K562 (cell line): ENCODE results near the gene CD320. TPM values are rescaled to one million over a fixed set of nuclear protein-coding genes. Genes with fewer than 3 reads are reported as not detected.

Experiments used
- ATF7 ChIP-seq: fragments of 450-650 bp; IDR thresholded peaks from 2 replicates; pipeline ENCODE4 v1.7.1; 2014; ENCODE audit warnings: mild to moderate bottlenecking, moderate library complexity
- BHLHE40 ChIP-seq: IDR thresholded peaks from 2 replicates; pipeline ENCODE4 v1.6.1; 2011; ENCODE audit warnings: low read length, improper control_type of control experiment
- BMI1 ChIP-seq: fragments of 150-350 bp; IDR thresholded peaks from 2 replicates; pipeline ENCODE4 v1.6.1; 2014; ENCODE audit warnings: low read length
- DMBX1 ChIP-seq: fragments of 250-450 bp; sonication (Bioruptor Pico); IDR thresholded peaks from 2 replicates; pipeline ENCODE4 v1.8.0; 2022; ENCODE audit warnings: inconsistent platforms, mild to moderate bottlenecking, moderate library complexity, borderline replicate concordance
- HMGN3 ChIP-seq: IDR thresholded peaks from 2 replicates; pipeline ENCODE4 v1.6.1; 2011; ENCODE audit warnings: borderline replicate concordance, low read depth, mild to moderate bottlenecking, mixed read lengths, low read length; ENCODE audit not compliant: insufficient read length; ENCODE audit errors: extremely low read depth
- HNRNPLL ChIP-seq: fragments of 200-400 bp; formaldehyde crosslinking; IDR thresholded peaks from 2 replicates; pipeline ENCODE4 v1.6.1; 2017; ENCODE audit warnings: low read length, low read depth, mild to moderate bottlenecking; ENCODE audit not compliant: poor library complexity, severe bottlenecking
- MAZ ChIP-seq, 2 experiments: fragments of 450-650 bp in 1 of 2; sonication (generic) in 1 of 2; formaldehyde crosslinking; IDR thresholded peaks in 1 of 2; conservative IDR thresholded peaks in 1 of 2; 2 replicates each; pipeline versions ENCODE4 v1.4.0 to v1.5.0; 2020; ENCODE audit warnings: mild to moderate bottlenecking in 1 of 2, missing genetic modification reagents in 1 of 2
- MYNN ChIP-seq, 2 experiments: sonication (generic); formaldehyde crosslinking in 1 of 2; IDR thresholded peaks; 2 replicates each; pipeline versions ENCODE4 v1.5.0 to v1.6.1; 2016 to 2020; ENCODE audit warnings: antibody characterized with exemption in 1 of 2, missing genetic modification reagents in 1 of 2
- NFE2 ChIP-seq: IDR thresholded peaks from 2 replicates; pipeline ENCODE4 v1.6.1; 2014; ENCODE audit warnings: antibody characterized with exemption, low read depth
- NR4A1 ChIP-seq, 2 experiments: fragments of 250-450 bp in 1 of 2; fragments of 450-650 bp in 1 of 2; sonication (Bioruptor Pico) in 1 of 2; IDR thresholded peaks; 2 replicates each; pipeline versions ENCODE4 v1.4.0 to v1.6.1; 2016 to 2020; ENCODE audit warnings: mild to moderate bottlenecking in 2 of 2, missing compliant biosample characterization in 1 of 2, missing genetic modification characterization in 1 of 2, moderate library complexity in 1 of 2
- XRCC3 ChIP-seq: fragments of 450-650 bp; IDR thresholded peaks from 2 replicates; pipeline ENCODE4 v1.6.1; 2017; ENCODE audit warnings: mild to moderate bottlenecking, moderate library complexity
- ZBTB26 ChIP-seq: fragments of 450-650 bp; formaldehyde crosslinking; IDR thresholded peaks from 2 replicates; pipeline ENCODE4 v1.4.0; 2022; ENCODE audit warnings: missing genetic modification characterization
- ZNF184 ChIP-seq: sonication (generic); formaldehyde crosslinking; IDR thresholded peaks from 2 replicates; pipeline ENCODE4 v1.5.0; 2020; ENCODE audit warnings: missing genetic modification reagents
- ZNF444 ChIP-seq: fragments of 250-450 bp; sonication (Bioruptor Pico); IDR thresholded peaks from 2 replicates; pipeline ENCODE4 v1.4.0; 2020; ENCODE audit warnings: mild to moderate bottlenecking, moderate library complexity
- ZNF699 ChIP-seq: fragments of 250-450 bp; sonication (Bioruptor Pico); IDR thresholded peaks from 2 replicates; pipeline ENCODE4 v1.8.0; 2021; ENCODE audit warnings: mild to moderate bottlenecking, moderate library complexity; ENCODE audit not compliant: insufficient replicate concordance
- ZNF785 ChIP-seq: fragments of 250-450 bp; sonication (Bioruptor Pico); IDR thresholded peaks from 2 replicates; pipeline ENCODE4 v1.4.0; 2020; ENCODE audit warnings: mild to moderate bottlenecking
- polyA plus RNA-seq, 8 experiments: library from polyadenylated mRNA; depleted of rRNA in 4 of 8; stranded (reverse) in 5 of 8; unstranded in 3 of 8; fragments of >200 nt; fragmentation: Nextera tagmentation in 2 of 8; fragmentation: Illumina TruSeq in 1 of 8; extraction: Ambion mirVana in 2 of 8; extraction: Trizol in 1 of 8; gene quantifications; 2 replicates each; pipeline versions ENCODE4 v1.2.1 to v1.2.3, GENCODE V29; 2011 to 2014; ENCODE audit warnings: inconsistent platforms in 1 of 8, missing spikeins in 1 of 8
- total RNA-seq, 7 experiments: library from RNA; depleted of rRNA in 6 of 7; stranded (reverse); fragments of >200 nt in 6 of 7; fragmentation: Illumina TruSeq in 2 of 7; extraction: Trizol in 2 of 7; gene quantifications; 2 replicates each; pipeline versions ENCODE4 v1.2.1 to v1.2.3, GENCODE V29; 2011 to 2021; ENCODE audit warnings: low replicate concordance in 1 of 7
- TF ChIP-seq, protein P1 (sequence below): fragments of 450-650 bp; IDR thresholded peaks from 2 replicates; pipeline ENCODE4 v1.6.1; 2018; ENCODE audit not compliant: partially characterized antibody
- TF ChIP-seq, protein P2 (sequence below): fragments of 250-450 bp; sonication (Bioruptor Pico); IDR thresholded peaks from 2 replicates; pipeline ENCODE4 v1.4.0; 2020; ENCODE audit warnings: mild to moderate bottlenecking
- TF ChIP-seq, protein P3 (sequence below): sonication (generic); formaldehyde crosslinking; IDR thresholded peaks from 2 replicates; pipeline ENCODE4 v1.9.0; 2022; ENCODE audit warnings: mild to moderate bottlenecking, missing genetic modification reagents

The CD320 gene
- total and polyA plus RNA-seq, 9 of the 15 experiments (the other 6 are each of a cell fraction or from before 2014, with no cell fraction given) = 0.45 to 94.5 (median 34.4) TPM

DNA sequence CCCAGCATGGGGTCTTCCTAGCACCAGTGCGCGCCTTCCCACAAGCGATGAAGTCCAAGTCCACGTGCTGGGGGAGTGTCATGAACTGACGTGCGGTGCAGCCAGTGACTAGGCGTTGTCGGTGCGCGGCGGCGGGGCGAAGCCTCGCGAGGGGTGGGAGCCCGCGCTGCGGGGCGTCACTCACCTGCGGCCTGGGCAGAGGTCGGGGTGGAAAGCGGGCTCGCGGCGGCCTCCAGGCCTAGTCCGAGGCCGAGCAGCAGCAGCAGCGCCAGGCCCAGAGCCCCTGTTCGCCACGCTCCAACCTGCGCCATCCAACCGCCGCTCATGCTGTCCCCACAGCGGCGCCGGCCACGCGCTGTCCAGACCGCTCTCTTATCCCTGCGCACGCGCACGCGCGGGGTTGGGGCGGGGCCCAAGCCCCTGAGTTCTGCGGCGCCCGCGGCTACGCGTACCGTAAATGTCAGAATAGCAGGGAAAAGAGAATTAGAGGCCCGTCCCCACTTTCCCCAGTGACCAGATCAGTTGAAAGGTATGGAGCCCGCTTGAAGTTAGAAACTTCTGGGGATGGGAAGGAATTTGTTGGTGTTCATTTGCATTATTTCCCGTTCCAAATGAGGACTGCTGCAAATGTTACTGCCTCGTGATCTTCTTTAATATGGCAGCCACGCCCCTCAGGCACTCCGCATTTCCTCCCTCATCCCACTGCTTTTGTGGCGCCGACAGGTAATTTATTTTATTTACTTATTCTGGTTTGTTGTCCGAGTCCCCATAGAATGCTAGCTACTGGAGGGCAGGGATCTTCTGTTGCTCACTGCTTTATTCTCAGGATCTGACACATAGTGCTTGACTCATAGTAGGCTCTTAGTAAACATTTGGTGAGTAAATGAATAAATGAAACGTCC, at the start of gene CD320 (continued):
- TF ChIP-seq ZNF699 = no peak
- TF ChIP-seq HNRNPLL = peak; percentile 30
- TF ChIP-seq MAZ (CRISPR knock-in tag; conservative IDR thresholded peaks at IDR 0.05 in 1 of 2, IDR thresholded peaks at IDR 0.05 in 1 of 2) = peak; percentile 77 to 82; a peak in 3 of 4 replicates
- no peak for TF ChIP-seq XRCC3
- TF ChIP-seq ZBTB26 (CRISPR knock-in tag) = 0 out of 2 replicates have a peak, but pooled peaks have one; percentile 70
- no peak for TF ChIP-seq ZNF184 (CRISPR knock-in tag)
- TF ChIP-seq HMGN3 = peak; percentile 89
- TF ChIP-seq NFE2 = peak; percentile 73
- 0 out of 2 replicates have a peak, but pooled peaks have one; percentile 42 for TF ChIP-seq DMBX1 (CRISPR knock-in tag)
- TF ChIP-seq NR4A1 (CRISPR knock-in tag; IDR thresholded peaks at IDR 0.05) = peak; percentile 49; the same call in 1 of the 2 replicates
- TF ChIP-seq NR4A1 (tag; IDR thresholded peaks at IDR 0.05) = peak; percentile 58; the same call in 1 of the 2 replicates
- TF ChIP-seq, protein P1, sequence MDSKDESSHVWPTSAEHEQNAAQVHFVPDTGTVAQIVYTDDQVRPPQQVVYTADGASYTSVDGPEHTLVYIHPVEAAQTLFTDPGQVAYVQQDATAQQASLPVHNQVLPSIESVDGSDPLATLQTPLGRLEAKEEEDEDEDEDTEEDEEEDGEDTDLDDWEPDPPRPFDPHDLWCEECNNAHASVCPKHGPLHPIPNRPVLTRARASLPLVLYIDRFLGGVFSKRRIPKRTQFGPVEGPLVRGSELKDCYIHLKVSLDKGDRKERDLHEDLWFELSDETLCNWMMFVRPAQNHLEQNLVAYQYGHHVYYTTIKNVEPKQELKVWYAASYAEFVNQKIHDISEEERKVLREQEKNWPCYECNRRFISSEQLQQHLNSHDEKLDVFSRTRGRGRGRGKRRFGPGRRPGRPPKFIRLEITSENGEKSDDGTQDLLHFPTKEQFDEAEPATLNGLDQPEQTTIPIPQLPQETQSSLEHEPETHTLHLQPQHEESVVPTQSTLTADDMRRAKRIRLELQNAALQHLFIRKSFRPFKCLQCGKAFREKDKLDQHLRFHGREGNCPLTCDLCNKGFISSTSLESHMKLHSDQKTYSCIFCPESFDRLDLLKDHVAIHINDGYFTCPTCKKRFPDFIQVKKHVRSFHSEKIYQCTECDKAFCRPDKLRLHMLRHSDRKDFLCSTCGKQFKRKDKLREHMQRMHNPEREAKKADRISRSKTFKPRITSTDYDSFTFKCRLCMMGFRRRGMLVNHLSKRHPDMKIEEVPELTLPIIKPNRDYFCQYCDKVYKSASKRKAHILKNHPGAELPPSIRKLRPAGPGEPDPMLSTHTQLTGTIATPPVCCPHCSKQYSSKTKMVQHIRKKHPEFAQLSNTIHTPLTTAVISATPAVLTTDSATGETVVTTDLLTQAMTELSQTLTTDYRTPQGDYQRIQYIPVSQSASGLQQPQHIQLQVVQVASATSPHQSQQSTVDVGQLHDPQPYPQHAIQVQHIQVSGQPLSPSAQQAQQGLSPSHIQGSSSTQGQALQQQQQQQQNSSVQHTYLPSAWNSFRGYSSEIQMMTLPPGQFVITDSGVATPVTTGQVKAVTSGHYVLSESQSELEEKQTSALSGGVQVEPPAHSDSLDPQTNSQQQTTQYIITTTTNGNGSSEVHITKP = no peak
- TF ChIP-seq ZNF444 (CRISPR knock-in tag) = no peak
- TF ChIP-seq MYNN (IDR thresholded peaks at IDR 0.05) = no peak
- no peak for TF ChIP-seq MYNN (CRISPR knock-in tag; IDR thresholded peaks at IDR 0.05)
- TF ChIP-seq BMI1 = no peak
- TF ChIP-seq ATF7 = peak; percentile 79; the same call in 1 of the 2 replicates
- TF ChIP-seq BHLHE40 = peak; percentile 84
- TF ChIP-seq, protein P2, sequence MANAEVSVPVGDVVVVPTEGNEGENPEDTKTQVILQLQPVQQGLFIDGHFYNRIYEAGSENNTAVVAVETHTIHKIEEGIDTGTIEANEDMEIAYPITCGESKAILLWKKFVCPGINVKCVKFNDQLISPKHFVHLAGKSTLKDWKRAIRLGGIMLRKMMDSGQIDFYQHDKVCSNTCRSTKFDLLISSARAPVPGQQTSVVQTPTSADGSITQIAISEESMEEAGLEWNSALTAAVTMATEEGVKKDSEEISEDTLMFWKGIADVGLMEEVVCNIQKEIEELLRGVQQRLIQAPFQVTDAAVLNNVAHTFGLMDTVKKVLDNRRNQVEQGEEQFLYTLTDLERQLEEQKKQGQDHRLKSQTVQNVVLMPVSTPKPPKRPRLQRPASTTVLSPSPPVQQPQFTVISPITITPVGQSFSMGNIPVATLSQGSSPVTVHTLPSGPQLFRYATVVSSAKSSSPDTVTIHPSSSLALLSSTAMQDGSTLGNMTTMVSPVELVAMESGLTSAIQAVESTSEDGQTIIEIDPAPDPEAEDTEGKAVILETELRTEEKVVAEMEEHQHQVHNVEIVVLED = peak; percentile 52; the same call in 1 of the 2 replicates
- TF ChIP-seq ZNF785 = no peak
- TF ChIP-seq, protein P3, sequence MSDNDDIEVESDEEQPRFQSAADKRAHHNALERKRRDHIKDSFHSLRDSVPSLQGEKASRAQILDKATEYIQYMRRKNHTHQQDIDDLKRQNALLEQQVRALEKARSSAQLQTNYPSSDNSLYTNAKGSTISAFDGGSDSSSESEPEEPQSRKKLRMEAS = peak; percentile 99
